Measurements from ENCODE around the gene EPN2.

The EPN2 gene

DNA sequence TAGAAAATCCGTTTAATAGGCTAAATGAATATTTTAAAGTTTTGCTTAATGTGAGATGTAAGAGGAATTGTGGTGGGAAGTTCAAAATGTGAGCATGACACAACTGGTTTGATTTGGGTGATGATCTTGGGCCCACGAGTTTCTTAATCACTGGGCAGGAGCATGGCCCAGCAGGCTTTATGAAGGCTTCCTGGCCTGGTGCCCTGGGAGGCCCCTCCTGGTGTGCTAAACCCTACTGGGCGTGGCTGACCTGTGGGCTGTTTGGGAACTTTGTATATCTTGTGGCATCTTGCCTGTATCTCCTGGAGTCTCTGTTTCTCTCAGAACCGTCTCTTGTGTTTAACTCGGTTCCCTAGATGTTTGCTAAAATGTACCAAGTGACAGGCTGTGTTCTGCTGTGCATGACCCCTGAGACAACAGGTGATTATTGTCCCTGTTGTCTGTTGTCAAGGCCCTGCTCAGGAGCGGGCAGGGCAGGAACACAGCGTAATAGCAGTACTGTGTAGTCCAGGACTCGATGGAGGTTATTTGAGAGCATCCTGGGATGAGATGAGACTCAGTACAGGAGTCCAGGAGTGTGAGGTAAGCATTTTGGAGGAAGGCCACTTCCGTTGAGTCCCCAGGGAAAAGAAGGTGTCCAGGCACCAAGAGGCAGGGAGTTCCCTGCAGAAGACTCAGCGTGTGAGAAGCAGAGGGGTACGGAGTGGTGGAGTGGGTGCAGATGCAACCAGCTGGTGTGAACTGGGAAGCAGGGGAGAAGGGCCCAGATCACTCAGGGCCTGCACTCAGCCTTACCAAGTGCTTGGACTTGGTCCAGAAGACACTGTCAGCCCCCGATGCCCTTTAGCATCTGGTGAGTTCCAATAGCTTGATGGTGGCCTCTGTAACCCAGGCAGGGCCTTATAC lies 76.8 kb downstream of the EPN2 start:
- no peak for DNase-seq

DNA sequence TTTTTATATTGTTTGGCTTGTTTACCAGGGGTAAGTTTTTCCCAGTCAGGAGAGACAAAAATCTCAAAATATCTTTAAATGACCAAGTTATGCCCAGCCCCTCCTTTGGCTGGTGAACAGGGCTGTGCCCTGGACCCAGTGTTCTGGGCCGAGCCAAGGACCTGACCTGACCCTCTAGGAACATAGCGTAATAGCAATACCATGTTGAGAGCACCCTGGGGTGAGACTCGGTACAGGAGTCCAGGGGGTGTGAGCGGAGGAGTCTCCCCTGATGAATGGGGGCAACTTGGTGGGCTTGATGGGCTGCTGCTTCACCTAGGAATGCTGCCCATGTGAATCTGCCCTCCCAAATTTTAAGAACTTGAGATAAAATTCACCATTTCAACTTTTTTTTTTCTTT lies 77.9 kb downstream of the EPN2 start:
- no peak for DNase-seq

DNA sequence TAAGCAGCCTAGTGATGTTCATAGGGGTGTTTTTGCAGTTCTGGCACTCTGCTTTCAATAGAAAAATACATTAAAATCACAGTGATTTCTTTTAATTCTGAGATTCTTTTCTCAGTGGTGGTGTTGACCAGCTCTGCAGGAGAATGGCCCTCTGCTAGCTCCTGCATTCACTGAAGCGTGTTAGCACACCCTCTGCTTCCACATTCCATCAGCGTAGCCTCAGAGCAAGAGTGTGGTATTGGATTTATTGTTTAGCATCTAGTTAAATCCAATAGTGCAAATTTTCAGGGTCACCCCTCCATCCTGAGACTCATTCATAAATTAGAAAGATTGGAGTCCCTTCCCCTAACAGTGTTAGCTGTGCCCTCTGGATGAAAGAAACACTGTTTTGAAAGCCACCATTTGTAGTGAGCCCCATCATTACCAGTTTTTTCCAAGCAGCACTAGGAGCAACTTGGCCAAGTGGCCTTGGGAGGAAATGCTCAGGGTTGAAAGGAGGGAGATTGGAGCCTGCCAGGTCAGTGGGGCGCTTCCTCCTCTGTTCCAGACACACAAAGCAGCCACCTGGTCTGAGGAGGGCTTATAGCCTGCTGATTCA lies 79.7 kb downstream of the EPN2 start:
- no peak for DNase-seq

DNA sequence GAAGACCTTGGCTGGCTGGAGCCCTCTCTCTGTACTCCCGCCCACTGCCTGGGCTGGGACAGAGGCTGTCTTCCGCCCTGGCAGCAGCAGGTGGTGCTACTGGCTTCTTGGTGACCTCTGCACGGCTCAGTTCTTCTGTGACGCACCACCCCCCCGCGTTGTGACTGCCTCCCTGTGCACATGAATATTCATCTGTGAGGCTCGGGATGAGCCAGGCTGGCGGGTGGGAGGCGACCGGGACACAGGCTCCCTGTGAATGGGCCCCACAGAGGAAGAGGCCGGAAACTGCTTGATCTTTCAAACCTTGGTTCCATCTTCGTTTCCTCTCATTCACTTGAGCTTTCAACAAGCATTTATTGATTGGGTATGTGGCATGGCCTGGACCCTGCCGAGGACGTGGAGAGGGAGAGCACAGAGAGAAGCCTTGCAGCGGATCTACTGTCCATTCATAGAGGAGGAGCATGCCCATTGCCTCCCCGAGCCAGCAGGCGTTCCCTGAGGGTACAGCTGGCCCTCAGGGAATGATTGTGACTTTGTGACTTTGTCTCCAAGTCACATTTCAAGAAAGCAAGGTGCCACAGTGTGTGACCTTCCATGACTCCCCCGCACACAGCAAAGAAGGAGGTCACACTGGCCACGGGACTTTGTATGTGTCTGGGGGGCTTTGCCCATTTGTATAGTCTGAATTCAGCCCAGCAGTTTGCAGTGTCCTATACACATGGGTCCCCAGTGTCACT lies 80.4 kb downstream of the EPN2 start:
- DNase-seq: no peak

DNA sequence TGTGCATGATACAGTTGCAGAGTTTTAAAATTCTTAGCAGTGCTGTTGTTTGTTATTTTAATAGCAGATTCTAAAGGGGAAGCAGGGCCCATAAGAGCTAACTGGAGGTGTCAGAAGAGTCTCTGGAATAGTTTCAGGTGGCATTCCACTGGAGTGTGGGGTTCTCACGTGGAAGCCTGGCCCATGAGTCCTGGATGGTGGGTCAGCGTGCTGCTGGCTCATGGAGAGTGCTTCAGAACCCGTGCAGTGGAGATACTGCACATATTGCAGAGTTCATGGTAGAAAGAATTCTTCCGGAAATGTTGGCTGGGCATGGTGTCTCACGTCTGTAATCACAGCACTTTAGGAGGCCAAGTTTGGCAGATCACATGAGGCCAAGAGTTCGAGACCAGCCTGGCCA lies 81.4 kb downstream of the EPN2 start:
- DNase-seq: no peak

DNA sequence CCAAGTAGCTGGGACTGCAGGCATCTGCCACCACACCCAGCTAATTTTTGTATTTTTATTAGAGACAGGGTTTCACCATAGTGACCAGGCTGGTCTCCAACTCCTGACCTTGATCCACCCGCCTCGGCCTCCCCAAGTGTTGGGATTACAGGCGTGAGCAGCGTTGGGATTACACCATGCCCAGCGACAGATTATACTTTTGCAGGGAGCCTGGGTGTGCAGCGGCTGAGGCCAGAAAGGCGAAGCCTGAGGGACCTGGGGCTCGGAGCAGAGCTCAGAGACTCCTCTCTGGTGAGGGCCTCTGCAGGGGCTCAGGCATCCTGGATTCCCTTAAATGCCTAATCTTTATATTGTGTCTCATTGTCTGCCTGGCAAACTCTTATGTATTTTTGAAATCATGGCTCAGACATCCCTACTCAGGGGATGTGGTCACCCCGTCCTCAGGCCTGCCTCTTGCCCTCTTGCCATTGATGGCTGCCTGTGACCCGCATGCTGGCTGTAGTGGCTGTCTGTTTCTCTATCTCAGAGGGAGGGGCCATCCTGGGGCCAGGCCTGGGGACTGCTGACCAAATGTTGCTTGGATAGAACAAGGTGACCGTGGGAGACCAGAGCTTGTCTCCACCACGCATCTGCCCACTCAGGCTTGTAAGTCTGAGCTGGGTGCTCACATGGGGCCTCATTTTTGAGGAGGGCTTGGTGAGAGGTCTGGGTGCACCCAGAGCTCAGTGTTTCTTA lies 82.8 kb downstream of the EPN2 start:
- no peak for DNase-seq

DNA sequence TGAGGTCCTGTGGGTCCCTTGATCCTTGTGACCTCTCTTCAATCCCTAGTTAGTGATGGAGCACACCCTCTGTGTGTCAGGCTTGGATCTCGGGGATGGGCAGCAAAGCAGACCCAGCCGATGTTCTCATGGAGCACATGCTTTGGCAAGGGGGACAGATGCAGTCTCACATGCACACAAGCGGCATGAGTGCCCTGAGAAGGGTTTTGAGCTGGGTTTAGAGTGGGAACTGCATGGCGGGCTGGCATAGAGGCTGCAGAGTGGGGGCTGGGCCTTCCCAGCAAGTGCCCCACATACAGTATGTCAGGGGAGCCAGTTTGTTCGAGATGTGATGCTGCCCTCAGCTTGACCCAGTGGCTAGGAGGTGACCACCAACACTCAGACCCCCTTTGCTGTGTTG lies 83.7 kb downstream of the EPN2 start:
- no peak for DNase-seq

DNA sequence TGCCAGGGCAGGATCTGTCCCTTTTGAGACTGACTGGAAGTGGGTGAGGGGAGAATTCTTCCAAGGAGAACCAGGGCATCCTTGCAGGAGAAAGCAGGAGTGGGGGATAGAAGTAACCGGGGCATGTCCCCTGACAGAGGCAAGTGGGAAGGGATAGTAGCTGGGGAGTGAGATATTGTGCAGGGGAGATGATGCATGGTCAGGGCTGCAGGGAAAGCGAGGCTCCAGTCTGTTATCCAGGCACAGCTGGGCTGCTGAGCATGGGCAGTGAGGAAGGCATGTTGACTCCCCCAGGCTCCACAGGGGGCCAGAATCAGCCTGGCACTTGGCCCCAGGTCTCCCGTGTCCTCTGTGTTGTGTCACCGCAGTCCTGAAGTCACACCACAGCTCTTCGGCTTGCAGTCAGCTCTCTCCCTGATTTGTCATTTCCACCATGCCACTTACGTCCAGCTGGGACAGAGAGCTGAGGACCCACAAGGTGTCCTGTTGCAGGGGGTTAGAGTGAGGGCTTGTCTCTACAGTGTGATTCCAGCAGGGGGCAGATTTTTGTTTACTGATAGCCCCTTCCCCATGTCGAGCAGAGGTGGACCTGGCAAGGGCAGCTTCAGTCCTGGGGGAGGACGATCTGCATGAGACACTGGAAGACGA lies 84.4 kb downstream of the EPN2 start:
- DNase-seq: no peak

DNA sequence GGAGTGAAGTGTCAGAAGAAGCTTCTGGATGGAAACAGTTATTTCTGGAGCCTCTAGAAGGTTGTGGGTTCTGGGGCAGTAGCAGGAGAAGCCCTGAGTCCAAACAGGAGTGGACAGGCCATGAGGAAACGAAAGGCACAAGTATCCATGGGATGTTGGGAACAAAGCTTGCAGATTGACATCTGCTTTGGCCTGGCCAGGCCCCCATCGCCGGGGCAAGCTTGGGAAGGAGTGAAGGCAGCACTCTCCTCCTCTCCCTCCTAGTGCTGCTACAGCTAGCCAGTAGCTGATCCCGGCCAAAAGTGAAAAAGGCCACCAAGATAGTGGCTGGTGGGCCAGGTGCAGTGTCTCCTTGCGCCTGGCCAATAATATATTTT lies 85.0 kb downstream of the EPN2 start:
- no peak for DNase-seq

DNA sequence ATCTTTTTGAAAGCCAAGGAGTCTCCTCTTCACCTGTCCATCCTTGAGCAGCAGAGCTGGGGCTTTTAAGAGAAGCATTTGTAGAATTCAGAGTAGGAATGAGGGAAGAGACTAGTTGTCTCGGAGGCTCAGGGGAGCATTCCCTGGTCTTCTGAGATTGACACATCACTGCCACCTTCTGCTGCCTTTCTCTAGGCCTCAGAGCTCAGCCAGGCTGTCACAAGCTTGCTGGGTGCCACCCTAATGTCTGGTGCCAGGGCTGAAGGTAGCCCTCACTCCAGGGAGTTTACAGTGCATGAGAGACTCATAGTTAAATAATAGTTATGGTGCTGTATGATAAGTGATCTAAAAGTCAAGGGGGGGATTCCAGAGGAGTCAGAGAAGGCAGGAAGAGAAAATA lies 85.7 kb downstream of the EPN2 start:
- DNase-seq: no peak

DNA sequence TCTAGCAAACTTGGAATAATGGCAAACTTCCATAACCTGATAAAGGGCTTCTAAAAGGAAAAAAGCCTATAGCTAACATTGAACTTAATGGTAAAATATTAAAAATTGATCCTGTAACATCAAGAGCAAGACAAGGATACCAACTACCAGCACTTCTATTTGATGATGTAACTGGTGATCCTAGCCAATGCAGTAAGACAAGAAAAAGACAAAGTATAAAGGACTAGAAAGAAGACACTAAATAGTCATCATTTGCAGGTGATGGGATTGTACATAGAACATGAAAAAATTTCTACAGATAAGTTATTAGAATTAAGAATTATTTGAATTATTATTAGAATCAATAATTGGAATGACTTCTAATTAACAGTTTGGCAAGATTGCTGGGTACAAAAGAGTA lies 88.4 kb downstream of the EPN2 start:
- DNase-seq: no peak

DNA sequence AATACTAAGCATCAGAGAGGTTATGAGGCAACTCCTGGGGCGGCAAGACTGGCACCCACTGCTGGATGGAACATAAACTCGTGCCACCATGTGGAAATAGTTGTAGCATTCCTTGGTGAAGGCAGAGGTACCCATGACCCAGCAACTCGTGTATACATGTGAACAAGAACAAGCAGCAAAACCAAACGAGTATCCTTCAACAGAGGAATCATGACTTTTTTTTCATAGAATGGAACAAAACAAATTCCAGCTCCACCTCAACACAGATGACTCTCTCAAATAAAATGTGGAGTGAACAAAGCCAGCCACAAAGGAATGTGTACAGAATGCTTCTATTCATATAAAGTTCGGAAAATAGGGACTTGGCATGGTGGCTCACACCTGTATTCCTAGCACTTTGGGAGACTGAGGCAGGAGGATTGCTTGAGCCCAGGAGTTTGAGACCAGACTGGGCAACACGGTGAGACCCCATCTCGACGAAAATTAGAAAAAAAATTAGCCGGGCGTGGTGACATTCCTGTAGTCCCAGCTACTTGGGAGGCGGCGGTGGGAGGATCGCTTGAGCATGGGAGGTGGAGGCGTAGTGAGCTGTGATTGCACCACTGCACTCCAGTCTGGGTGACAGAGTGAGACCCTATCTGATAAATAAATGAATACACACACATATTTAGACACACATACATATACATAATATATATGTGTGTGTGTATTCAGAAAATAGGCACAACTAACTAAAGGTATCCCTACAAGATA lies 90.0 kb downstream of the EPN2 start:
- no peak for DNase-seq

DNA sequence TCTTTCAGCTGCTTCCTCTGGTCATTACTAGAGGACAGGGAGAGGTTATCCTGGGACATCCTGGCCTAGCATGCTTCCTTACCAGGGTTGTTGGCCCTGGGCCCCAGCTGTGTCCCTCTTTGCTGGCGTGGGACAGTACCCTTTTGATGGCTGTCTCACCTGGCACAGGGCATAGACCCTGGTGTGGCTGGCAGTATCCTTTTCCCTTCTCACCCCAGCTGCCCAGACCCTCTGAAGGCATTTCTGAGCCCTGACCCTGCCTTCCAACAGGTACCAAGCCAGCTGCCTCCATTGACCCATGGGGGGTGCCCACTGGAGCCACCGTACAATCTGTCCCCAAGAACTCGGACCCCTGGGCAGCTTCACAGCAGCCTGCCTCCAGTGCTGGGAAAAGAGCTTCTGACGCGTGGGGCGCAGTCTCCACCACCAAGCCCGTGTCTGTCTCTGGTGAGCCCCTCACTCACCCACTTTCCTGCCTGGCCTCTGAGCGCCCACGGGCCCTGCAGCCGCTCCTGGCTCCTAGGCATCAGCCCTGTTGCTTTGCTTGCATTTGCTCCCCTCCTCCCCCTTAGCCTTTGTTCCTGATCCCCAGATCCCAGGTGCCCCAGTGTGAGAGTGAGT lies 91.4 kb downstream of the EPN2 start:
- no peak for DNase-seq

DNA sequence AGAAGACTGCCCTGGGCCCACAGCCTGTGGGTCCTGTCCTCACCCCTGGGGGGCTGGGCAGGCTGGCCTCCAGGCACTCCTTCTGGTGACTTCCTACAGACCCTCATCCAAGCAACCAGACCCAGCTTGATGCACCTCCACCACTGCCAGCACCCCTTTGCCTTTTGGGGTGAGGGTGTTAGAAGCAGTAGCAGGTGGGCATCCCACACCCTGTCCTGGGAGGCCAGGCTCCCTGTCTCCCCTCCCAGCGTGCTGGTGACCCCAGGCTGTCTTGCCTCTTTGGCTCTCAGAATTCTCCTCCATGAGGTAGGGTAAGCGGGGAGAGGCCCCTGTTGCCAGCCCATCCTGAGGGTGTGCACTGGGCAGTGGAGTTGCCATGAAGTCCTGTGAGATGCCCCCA lies 92.0 kb downstream of the EPN2 start:
- no peak for DNase-seq

DNA sequence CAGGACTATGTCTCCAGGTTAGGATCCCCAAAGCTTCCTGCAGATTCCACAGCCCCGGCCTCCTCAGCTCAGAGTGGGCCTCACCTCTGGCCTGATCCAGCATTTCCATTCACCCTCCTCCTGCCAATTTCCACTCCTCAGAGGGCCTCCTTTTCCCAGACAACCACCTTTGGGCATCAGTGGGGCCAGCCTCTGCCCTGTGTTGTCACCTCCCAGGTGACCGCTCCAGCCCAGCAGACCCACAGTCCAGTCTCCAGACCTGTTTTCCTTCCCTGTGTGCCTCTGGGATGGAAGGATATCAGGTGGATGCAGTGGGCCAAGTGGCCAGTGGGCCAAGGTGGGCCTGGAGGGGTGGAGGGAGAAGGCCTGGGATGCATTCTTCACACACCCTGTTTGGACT lies 92.7 kb downstream of the EPN2 start:
- DNase-seq: no peak

DNA sequence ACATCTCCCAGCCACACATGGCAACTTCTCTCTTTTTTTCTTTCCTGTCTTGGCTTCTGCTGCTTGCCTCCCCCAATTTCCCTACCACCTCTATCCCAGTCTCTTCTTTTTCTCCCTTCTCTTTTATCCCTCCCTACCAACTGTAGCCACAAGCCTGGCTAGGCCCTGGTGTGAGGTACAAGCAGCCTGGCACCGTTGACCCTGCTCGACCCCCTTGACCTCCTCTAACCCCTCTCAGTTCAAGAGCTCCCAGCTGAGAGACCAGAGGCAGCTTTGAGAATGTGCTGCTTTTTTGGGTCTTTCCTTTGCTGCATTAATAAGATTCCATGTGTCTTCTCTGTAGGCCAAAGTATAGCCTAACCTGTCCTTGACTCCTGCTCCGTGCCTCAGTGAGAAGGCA lies 93.1 kb downstream of the EPN2 start:
- DNase-seq: no peak

DNA sequence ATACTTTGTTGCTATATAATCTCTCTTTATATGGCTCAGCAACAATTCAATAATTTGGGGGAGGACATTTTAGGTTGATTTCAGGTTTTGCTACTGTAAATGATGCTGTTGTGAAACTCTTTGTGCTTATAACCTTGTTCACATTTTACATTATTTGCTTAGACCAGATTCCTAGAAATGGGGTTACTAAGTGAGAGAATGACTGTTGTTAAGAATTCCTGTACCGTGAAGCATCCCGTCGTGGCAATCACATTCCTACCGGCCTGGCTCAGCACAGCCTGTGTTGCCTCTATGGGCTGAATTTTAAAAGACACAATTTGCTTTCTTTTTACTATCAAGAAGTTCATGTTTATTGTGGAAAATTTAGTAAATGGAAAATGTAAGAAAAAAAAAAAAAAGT lies 94.0 kb downstream of the EPN2 start:
- no peak for DNase-seq

DNA sequence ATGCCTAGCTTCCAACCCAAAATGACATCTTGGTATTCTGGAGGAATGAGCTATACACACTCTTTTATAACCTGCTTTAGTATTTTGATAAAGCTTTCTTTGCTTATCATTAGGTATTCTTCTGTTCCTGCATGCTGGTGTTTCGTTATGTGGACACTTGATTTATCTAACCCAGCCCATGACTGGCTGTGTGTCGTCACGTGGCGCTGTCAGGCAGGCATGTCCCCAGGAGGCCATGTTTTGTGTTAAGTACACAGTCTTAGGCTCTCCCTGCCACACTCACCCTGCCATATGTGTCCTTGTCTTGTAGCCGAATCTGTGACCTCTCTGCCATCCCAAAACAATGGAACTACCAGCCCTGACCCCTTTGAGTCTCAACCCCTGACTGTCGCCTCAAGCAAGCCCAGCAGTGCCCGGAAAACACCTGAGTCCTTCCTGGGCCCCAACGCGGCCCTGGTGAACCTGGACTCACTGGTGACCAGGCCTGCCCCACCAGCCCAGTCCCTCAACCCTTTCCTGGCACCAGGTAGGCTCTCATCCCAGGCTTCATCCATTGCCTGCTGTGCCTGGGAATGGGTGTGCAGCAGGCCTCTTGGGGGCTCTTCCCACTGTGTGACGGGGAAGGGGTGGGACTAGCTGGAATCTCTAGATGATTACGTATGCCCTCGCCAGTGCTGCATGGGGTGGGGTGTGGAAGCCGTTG lies 94.5 kb downstream of the EPN2 start:
- no peak for DNase-seq

DNA sequence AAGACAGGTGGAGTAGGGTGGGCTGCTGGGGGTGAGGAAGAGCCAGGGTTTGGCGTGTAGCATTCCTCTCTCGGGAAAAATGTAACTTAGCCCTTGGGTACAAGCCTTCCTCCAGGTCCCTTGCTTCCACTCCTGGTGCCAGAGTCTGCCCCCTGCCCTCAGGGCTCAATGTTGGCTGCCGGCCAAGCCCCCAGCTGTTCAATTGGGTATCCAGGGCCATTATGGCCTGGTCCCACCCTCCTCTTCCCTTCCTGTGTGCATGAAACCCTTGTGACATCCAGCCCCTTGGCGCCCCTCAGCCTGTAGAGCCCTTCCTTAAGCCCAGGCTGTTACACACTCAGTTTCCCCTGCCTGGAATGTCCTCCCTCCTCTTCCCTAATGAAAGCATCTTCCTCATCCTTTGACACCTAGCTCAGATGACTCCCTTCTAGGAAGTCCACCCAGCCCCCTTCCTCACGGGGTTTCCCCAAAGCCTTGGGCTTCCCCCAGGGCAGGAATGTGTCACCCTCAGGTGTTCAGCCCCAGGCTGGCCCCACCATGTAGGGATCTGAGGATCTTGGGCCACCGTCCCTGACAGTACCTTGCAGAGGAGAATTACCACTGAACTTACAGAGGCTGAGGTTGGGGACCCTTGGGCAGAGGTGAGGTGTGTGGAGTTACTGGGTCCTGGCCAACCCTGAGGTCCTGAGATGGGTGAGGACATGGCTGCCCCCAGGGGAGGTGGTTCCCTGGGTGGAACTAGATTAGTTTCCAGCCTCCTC lies 95.4 kb downstream of the EPN2 start:
- DNase-seq: peak in 1 of 2 donors; percentile 15

DNA sequence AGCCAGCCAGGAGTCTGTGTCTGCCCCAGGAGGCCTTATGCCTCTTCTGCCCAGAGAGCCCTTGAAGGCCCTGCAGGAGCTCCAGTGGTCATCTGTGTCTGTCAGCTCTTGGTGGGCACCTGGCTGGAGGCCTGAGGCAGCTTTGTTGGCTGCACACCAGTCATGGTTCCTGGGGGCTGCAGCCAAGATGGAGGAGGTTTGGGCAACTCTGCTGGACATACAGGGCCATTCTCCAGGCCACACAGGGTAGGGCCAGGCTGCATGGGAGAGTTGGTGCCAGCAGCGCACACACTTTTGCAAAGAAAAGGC lies 95.9 kb downstream of the EPN2 start:
- DNase-seq: no peak

Data from stimulated activated CD4-positive, alpha-beta T cell treated with anti-CD3 and anti-CD28 coated beads, Interleukin-2, amount 100 ng/mL, for 24 hours (primary cell).